ENCODE data around the gene NMNAT3.

The NMNAT3 gene

DNA sequence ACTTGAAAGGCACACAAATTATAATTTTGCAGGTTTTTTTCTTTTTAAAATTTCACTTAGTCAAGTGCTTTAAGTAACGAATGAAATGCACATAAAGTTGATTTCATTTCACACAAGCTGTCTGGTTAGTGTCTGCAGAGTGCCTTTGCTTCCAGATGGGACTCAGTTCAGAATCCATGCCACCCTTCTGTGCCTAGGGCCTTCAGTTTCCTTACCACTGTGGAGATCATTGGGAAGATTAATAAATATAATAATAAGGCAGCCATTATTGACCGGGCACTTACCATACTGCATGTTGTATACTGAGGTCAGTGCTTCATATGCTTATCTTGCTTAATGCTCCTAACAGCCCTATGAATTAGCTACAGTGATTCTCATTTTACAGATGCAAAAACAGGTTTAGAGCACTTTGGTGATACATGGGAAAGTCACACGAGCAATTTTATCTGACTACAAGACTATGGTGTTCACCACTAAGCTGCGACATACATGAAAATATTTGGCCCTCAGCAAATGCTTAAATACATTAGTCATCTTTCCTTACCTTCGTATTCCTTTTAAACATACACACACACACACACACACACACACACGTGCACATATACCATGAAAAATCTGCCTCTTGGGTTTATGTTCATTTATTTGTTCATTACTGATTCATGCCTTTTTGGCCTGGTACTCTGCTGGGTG, 3.1 kb downstream of the NMNAT3 start:
- no peak for FAIRE-seq

DNA sequence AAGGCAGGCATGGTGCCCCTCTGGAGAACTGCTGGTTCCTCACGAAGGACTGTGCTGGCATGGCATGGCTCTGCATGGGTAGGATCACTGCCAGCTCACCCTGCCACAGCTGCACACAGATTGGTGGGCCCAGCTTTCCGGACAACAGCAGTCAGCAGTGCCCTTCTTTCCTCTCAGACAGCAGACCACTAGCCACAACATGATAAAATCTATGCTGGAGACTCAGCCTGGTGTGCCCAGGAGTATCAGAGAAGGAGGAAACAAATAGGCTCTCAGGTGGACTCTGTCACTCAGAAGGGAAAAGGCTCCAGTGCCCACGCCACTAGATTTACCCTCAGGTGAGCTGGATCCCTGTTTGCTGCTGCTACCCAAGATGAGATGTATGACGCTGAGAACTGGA, 4.9 kb downstream of the NMNAT3 start:
- FAIRE-seq: no peak

DNA sequence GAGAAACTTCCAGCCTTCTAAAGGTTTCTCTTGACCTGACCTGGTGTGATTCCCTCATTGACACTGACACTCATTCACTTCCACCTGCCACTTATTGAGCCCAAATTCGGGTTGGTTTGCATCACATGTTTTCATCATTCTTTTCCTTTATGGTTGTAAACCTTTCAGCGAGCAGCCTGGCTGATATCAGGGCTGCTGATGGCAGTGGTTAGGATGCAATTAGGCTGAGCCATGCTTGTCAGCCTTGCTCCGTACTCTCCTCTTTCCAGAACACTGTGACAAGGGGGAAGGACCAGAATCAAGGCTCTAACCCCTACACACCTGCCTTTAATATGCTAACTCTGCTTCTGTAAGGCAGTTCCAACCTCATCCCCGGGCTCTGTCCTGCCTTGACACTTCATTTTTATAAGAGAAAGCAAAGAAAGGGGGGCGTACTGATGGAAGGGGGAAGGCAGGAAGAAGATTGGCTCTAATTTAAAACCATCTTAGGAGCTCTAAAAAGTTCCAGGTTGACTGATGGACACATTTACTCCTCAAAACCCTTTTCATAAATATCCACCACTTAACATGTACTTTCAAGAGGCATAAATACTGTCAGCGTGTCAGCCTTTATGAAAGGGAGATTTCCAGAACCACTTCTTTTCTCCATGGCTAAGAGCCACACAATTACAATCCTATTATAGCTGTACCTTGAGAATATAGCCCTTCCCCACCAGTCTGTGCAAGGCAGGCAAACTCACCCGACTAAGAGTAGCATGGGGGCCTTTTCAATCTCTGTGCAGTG, 5.7 kb downstream of the NMNAT3 start:
- no peak for FAIRE-seq

DNA sequence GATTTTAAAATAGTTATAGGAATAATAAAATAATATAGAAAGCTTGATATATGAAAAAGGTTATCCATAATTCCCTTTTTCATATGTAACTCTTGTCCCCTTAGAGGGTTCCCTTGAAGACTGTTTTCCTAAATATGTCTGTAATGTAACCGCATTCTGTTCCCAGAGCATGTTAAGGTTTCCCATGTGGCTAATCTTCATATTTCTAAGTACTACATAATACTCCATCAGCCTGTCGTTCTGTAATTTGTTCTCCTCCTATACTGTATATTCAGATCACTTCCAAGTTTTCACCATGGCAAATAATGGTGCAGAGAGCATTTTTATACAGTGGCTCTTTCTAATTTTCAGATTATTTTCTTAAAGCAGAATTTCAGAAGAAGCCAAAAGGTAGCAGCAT, 6.7 kb downstream of the NMNAT3 start:
- no peak for FAIRE-seq

DNA sequence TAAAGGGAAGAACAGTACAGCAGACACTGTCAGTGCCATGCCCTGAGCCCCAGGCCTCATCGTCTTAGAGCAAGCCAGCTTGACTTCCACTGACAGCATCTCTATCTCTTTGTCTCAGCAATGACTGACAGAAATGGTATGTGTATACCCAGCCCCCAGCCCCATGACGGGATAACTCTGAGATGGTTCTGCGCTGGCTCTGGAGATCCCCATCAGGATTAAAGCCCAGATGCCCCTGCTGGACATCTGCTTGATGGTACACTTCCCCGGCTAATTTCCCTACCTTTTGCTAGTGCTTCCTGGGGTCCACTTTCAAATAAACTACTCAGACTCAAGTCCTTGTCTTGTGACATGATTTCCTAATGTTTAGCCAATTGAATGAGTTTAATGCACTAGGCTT, 7.6 kb downstream of the NMNAT3 start:
- FAIRE-seq: no peak

DNA sequence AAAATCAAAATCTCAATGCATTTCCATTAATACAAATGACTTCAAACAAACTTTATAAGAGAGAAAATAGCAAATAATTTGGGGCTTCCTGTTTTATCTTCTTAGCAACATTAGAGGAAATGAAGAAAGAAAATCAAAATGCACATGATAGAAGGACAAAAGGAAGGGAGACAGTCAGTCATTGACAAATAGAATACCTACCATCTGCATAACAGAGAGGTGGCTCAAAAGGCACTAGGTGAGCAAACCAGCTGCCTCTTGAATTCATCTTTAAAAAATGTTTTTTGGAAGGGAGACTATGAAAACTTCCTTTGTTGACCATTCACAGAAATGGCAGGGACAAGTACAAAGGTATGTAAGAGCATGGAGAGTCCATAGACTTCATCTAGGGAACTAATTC, 9.4 kb downstream of the NMNAT3 start:
- FAIRE-seq: no peak

DNA sequence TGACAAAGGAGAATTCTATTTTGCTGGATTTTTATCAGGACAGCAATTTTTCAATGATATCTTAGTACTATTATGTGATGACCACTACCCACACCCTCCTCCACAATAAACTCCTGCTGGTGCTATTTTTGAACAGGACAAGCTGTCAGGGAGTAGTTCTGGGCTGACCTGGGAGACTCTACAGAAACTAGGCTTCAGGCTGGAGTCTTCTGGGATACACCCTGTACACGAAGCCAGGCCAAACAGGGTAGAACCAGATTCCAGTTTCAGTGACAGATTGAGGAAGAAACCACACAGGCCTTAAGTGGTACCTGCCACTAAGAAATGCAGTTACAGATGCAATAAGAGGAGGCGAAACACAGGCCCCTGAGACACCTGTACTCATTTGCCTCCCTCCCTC, 12.8 kb downstream of the NMNAT3 start:
- no peak for FAIRE-seq

DNA sequence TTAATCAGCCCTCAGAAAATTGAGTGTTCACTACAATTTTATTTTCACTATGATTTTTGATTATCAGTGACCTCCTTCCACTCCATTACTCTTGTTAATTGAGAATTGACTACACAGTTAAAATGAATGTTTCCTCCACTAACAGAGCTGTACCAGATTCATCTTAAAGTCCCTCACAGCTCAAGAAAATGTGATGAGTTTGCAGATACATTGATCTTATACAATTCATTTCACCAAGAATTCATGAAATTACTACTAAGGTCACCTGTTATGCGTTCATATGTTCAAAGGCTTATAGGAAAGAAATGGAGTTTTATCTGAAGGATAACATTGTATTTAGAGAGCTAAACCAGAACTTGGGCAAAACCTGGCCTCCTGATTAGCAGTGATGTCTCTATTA, 17.5 kb downstream of the NMNAT3 start:
- no peak for FAIRE-seq

DNA sequence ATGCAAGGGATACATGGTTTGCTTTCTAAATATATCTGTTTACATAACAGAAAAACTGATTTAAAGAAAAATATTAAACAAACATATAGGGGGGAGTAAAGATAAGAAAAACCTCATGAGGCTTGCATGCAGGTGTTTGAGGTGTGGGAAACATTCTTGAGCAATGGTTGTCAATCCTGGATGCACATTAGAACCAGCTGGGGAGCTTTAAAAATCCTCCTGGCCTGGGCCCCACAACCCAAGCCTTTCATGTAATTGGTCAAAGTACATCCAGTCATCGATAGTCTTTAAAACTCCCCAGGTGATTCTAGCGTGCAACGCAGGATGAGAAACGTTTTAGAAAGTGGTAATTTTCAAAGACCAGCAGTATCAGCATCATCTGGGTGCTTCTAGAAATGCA, 18.3 kb downstream of the NMNAT3 start:
- FAIRE-seq: no peak

DNA sequence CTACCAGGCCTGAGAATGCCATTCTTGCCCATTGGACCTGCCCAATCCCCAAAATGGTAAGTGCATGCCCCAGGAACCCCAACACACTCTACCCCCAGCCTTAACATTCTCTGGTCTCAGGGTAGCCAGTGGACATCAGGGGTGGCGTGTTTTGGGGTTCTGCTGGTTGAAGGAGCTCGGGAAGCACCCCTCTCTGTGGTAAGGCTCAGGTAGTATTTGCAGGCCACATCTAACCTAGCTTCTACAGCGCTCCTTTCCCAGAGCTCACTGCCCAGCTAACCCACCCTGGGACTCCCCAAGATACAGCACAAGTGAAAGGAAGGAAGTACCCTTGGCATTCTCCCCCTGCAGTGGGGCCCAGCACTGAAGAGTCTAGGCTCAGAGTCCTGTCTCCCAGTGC, 19.8 kb downstream of the NMNAT3 start:
- FAIRE-seq: no peak

DNA sequence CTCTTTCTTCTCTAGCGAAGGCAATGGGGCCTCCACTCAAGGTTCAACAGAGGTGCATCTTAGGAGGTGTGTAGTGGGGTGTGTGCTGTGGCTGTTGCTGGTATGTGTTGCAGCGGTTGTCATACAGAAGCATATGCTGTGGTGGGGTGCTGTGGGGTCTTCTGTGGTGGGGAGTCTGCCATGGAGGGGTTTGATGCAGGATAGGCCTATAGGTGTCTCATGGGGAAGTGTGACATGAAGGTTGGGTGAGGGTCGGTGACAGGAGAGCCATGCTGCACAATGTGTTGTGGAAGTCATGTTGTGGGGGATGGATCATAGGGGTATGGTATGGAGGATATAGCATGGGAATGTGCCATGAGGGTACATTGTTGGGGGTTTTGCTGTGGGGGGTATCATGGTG, 20.3 kb downstream of the NMNAT3 start:
- FAIRE-seq: no peak

DNA sequence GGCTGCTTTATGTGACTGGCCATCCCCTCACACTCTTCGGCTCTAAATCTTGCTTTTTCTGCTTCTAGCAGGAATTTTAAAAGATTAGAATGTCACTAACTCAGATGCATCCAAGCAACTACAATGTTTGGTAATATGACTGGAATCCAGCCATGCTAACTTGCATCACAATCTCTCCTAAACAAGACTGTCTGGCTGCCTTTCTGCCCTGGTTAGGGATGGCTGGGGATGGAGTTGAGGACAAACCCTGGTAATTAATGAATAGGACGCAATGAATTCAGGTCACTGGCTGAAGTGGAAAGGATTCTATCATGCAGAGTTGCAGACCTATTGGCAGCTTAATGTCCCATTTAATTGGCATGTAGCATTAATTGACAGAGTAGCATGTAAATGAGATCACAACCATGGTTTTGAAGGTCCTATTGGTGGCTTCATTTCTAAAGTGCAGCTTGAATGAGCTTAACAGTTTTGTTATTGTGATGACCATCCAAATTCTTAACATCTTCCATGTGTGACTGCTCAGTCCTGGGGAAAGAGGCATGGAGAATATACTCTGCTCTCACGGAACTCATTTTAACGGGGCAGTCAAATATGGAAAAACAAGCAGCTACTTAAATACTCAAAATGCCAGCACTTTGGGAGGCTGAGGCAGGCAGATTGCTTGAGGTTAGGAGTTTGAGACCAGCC, 21.7 kb downstream of the NMNAT3 start:
- FAIRE-seq: no peak

DNA sequence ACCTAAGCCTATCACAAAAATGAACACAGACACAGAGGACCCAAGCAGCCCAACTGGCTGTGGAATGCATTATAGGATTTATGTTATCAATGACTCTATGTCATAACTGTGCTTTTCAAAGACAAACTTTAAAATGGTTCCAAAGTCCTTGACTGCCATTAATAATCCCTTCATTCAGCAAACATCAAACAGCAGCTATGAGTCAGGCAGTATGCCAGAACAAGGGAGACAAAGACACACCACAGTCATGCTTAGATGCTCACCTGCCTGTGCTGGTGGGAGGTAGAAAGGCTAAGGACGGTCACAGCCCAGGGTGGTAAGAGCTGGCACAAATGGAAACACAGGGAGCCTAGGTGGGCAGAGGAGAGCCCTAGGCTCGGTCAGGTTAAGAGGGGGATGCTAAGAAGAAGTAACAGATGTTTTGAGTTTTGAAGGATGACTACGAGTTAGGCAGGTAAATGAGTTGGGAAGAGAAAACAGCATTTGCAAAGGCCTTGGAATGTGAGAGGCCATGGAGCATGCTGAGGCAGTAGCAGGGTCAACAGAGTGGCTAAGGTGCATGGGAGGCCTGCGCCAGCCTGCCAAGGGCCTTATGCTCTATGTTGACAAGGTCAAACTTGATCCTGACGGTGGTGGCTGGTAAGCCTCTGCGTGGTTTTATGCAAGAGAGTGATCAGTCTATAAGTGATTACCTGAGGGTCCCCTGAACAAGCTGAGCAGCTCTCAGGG, 23.0 kb downstream of the NMNAT3 start:
- FAIRE-seq: no peak

DNA sequence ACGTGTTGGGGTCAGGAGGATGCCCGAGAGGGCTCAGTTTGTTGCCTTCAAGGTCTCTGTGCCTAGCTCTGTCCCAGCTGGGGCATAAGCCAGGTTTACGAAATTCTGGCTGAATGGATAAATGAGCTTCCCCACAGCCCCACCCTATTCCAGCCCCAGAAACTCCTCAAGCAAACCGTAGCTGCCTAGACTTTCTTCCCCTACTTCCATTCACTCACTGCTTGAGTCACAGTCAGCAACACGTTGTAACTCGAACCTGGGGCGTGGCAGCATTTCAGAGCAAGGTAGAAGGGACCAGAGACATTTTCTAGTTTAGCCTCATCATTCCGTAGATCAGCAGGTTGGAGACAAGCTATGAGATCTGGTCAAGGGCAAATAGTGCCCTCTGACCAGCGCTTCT, 24.2 kb downstream of the NMNAT3 start:
- FAIRE-seq: no peak

DNA sequence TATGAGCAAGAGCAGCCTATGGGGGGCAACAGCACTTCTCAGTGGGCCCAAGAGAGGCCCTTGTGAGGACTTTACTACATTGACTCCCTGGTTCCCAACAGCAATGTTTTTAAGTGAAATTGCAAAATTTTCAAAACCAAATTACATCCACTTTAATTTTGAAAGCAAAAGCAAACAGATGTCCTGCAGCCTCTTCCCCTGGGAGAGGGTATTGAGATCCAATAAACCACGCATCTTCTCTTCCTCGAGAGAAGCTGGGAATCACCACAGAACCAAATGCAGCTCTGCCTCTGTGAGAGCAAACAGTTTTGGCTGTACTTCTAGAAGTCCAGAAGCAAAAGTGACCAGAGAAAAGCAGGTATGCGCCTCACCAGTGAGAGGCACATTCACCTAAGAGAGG, 25.2 kb downstream of the NMNAT3 start:
- FAIRE-seq: no peak

DNA sequence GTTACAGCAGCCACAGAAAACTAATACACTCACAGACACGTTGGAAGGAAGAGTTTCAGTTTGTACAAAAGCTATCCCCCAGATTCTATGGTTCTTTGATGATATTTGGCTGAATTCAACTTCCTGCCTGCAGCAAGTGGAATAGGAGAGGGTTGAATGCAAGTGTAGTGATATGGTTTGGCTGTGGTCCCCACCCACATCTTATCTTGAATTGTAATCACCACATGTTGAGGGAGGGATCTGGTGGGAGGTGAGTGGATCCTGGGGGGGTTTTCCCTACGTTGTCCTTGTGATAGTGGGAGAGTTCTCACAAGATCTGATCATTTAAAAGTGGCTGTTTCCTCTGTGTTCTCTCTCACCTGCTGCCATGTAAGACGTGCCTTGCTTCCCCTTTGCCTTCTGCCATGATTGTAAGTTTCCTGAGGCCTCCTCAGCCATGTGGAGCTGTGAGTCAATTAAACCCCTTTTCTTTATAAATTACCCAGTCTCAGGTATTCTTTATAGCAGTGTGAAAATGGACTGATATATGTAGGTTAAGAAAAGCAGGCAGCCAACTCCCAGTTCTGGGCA, 29.8 kb downstream of the NMNAT3 start:
- FAIRE-seq: no peak

DNA sequence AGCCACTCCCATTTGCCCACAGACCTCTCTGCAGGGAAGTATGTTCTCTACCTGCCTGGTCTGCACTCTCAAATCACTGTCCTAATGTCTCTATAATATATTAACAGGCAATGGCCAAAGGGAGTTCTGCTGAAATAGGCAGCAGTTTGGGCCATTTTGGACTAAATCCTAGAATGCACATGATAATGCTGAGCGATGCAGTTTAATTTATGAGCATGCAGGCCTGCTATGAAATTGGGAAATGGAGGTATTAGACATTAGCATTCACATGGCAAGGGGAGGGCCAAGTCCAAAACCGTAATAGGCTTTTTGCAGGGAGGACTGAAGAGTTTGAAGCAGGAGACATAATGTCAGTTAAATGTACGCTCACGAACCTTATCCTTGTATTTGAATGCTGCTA, 31.3 kb downstream of the NMNAT3 start:
- no peak for FAIRE-seq

DNA sequence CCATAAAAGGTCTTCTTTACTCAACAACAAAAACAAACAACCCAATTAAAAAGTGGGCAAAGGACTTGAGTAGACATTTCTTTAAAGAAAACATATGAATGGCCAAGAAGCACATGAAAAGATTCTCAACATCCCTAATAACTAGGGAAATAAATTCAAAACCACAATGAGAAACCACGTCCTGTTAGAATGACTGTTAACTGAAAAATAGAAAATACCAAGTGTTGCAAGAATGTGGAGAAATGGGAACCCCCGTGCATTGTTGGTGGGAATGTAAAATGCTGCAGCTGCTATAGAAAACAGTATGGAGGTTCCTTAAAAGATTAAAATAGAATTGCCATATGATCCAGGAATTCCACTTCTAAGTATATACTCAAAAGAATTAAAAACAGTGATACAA, 34.8 kb downstream of the NMNAT3 start:
- FAIRE-seq: no peak

DNA sequence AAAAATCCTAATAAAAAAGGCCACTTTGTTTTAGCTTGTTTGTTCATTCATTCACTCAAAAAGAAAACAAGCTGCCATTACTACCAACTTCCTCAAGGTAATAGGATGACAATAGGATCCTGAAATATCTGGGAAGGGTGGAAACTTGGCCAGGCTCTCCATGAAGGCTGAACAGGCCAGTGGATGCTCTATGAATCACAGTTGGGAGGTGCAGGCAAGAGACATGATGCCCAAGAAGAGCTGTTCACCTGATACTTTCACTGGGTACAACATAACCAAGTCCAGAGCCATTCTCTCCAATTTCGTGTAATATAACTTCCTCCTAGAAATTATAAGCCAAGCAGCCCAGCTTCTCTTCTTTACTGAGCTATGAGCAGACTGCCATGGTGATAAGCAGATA, 37.3 kb downstream of the NMNAT3 start:
- FAIRE-seq: no peak

DNA sequence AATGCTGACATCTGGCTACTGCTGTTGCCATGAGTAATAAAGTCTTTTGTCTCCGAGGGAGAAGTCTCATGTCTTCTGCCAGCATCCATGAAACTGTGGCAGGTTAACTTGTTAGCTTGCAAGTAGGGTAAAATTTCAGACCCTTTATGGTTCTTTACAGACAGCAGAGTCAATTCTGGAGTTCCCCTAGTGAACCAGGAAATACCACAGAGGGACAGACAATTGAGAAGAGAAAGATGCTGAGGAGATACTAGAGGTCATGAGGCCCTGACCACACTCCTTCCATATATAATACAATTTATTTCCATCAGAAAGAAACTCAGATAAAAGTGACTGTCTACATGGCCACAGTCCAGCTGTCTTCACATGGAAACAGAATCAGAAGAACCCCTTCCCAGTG, 38.1 kb downstream of the NMNAT3 start:
- no peak for FAIRE-seq

DNA sequence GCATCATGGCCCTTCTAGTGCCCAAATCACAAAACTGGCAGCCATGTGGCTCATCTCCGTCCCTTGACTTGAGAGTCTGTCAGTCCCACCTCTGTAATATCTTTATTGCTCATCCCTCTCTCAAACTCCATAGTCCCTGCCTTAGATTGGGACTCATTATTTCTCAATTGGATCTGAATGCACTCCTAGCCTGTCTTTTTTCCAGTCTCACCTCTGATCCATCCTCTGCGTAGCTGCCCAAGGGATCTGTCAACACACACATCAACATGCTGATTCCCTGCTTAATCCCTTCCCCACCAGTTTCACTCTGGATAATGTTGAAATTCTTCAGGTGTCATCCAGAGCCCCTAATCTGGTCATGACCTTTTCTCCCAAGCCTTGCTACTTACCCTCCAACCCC, 39.3 kb downstream of the NMNAT3 start:
- no peak for FAIRE-seq

DNA sequence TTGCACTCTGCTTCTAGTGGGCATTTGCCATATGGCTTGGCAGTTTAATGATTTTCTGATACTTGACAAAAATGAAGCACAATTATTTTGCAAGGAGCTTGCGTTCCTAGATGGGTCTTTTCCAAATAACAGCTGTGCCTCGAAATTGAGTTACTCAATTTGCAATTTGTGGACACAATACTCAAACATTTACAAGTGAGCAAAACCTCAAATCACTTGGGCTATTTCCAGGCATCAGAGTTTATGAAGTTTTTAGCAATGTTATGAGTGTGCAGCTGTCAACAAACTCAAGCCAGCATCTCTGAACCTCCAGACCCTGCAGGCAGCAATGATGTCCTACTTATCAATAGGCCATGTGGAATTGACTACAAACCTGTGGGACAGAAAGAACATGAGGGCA, 41.3 kb downstream of the NMNAT3 start:
- FAIRE-seq: no peak

DNA sequence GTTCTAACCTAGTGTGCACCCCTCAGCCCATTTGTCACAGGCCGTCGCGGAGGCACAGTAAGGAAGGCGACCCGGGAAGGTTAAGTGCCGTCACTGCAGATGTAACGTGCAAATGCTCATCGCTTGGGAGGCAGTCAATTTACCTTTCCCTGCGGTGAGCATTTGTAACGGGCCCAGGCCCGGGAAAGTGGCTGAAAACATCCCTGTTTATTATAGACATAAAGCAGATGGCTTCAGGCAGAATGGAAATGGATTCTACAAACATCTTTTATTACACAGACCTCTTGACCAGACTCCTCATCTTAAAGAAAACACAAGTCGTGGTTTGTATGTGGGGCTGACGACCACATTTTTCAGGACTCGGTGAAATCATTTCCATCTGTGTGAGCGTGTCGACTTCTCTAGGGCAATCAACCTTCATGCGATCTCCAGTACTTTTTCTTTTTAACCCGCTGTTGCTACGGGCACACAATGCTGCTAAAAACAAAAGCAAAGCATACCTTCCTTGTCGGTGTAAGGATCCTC, 43.6 kb downstream of the NMNAT3 start:
- no peak for FAIRE-seq

All from colon (tissue), 2 donors.